Measurements from ENCODE around the gene TTC16. TPM values are rescaled to one million over a fixed set of nuclear protein-coding genes. Genes with fewer than 3 reads are reported as not detected.

The TTC16 gene
- total and polyA plus RNA-seq, 2 of the 8 experiments (the other 6 are each of a cell fraction or from before 2014, with no cell fraction given), result 0.03 TPM; not detected in 1

DNA sequence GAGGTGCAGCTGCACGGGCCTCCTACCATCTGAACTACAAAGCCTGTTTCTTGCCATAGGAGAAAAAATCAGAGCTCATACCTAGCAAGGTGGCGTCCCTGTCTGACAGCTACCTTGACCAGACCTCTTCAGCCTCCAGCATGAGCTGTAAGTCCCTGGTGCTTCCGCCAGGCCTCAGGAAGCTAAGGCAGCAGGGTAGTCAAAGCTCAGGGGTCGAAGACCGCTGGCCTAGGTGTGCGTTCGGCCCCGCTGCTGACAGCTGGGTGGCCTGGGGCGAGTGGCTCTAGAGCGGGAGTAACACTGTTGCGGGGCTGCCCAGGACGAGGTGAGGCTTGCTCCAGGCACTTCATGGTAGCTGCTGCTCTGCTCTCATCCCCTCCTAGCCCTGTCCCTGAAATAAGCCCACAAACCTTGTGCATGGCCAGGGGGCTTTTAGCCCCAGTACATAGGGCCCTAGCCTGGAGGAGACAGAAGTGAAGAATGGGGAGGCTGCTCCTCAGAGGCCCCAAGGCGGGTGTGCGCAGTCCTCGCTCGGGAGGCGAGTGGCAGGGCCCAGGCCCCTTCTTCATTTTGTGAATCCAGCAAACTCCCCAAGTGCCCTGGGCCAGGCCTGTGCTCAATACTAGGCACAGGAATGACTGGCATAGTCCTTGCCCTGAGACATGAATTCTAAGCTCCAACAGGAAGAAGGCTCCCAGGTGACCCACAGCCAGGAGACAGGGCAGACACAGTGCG lies 13.8 kb downstream of the TTC16 start:
- Histone ChIP-seq H4K8ac (ENCODE audit: extremely low read depth, insufficient read depth, low read length) (no peak overlapping the region; the same call in 1 of the 2 replicates), H3K27ac (ENCODE audit: low read depth, low read length) (no peak overlapping the region), H3K14ac (ENCODE audit: insufficient read length) (no peak overlapping the region), H3K56ac (replicated peaks; ENCODE audit: insufficient read length, low read depth, low read length) (no peak overlapping the region), H2BK5ac (ENCODE audit: low read depth, low read length) (no peak overlapping the region), H3K79me1 (ENCODE audit: low read depth, low read length) (no peaks in the 10 kb centered on the region), H3K18ac (ENCODE audit: extremely low read depth, low read length) (no peak overlapping the region), H3K79me2 (ENCODE audit: control insufficient read depth in 1 of 2, insufficient read depth in 2 of 2, low read length in 2 of 2) (no peaks in the 10 kb centered on the region), H3K9ac (replicated peaks in 1 of 4; ENCODE audit: extremely low read depth in 1 of 4, low read depth in 3 of 4, low read length in 3 of 4) (no peak overlapping the region), H3K27me3 (replicated peaks in 1 of 4; ENCODE audit: control insufficient read depth in 3 of 4, extremely low read depth in 1 of 4, insufficient read depth in 3 of 4, low read length in 3 of 4) (no peaks in the 10 kb centered on the region), H2AFZ (ENCODE audit: low read length) (no peak overlapping the region), H2AK5ac (ENCODE audit: low read depth, low read length) (no peak overlapping the region), H3K4me2 (ENCODE audit: insufficient read depth in 1 of 2, low read depth in 2 of 2, low read length in 2 of 2) (no peak overlapping the region), H3K23ac (ENCODE audit: insufficient read length) (no peak overlapping the region), H3K4me3 (ENCODE audit: extremely low read depth in 1 of 4, insufficient read depth in 2 of 4, low read depth in 3 of 4, low read length in 4 of 4) (no peak overlapping the region), H4K91ac (replicated peaks; ENCODE audit: insufficient read length, low read length) (no peak overlapping the region), H2BK120ac (replicated peaks; ENCODE audit: low read depth, low read length) (no peak overlapping the region), H4K5ac (ENCODE audit: insufficient read length, low read depth, low read length) (no peak overlapping the region), H3K23me2 (ENCODE audit: low read depth, low read length) (0 out of 2 replicates have a peak, but pooled peaks cover 2% of the 10 kb centered on the region), H3K9me3 (ENCODE audit: insufficient read depth in 2 of 2, low read depth in 1 of 2, low read length in 1 of 2) (no peaks in the 10 kb centered on the region), H2BK20ac (ENCODE audit: low read length) (no peak overlapping the region), H2BK12ac (ENCODE audit: low read depth, low read length) (no peak overlapping the region), H2BK15ac (ENCODE audit: low read length) (no peak overlapping the region), H3K36me3 (ENCODE audit: control insufficient read depth in 2 of 4, insufficient read depth in 4 of 4, low read length in 3 of 4) (no peaks in the 10 kb centered on the region), H3K4ac (replicated peaks; ENCODE audit: insufficient read length, low read depth, low read length) (no peak overlapping the region), H3K4me1 (replicated peaks in 1 of 4; ENCODE audit: control insufficient read depth in 3 of 4, insufficient read depth in 4 of 4, low read length in 3 of 4) (peaks cover 0 to 9% (median 7%) of the 10 kb centered on the region in 4 experiments; a peak in 6 of 7 replicates), H4K20me1 (replicated peaks in 1 of 2; ENCODE audit: control insufficient read depth in 1 of 2, insufficient read depth in 2 of 2, low read length in 2 of 2) (no peaks in the 10 kb centered on the region)
- FAIRE-seq (no peak), DNase-seq (ENCODE audit: low read depth in 1 of 2, low spot score in 2 of 2) (no peak)
- no peak for TF ChIP-seq POLR2AphosphoS5 (IDR thresholded peaks at IDR 0.05; ENCODE audit: low read depth, low read length)
- no peak for TF ChIP-seq POLR2A (IDR thresholded peaks at IDR 0.05; ENCODE audit: control extremely low read depth in 1 of 2, low read depth in 2 of 2, low read length in 2 of 2)
- no peak for TF ChIP-seq KDM4A (IDR thresholded peaks at IDR 0.05; ENCODE audit: low read depth, low read length, severe bottlenecking)
- no peak for TF ChIP-seq RXRA (IDR thresholded peaks at IDR 0.05; ENCODE audit: insufficient read depth, low read depth, low read length)
- no peak for TF ChIP-seq ZNF274 (IDR thresholded peaks at IDR 0.05; ENCODE audit: borderline replicate concordance, extremely low read depth, low read length)
- TF ChIP-seq KDM5A (IDR thresholded peaks at IDR 0.05; ENCODE audit: low read length), result no peak
- TF ChIP-seq CBX5 (IDR thresholded peaks at IDR 0.05; ENCODE audit: low read depth, low read length), result no peak
- no peak for TF ChIP-seq SP4 (IDR thresholded peaks at IDR 0.05; ENCODE audit: low read length)
- no peak for TF ChIP-seq NRF1 (IDR thresholded peaks at IDR 0.05; ENCODE audit: low read depth, low read length)
- no peak for TF ChIP-seq SP2 (IDR thresholded peaks at IDR 0.05; ENCODE audit: low read length)
- ChIA-PET POLR2A (ENCODE audit: partially characterized antibody) (interaction anchor here (1.0 to 1.6 kb wide), 3 partner anchors 18 to 169 kb away, joined by 3 to 4 read pairs (median 3); partner anchors contain the start of gene SH2D3C), CTCF (ENCODE audit: partially characterized antibody) (interaction anchor here (0.9 to 5.0 kb wide), 13 partner anchors 10 to 226 kb away, joined by 3 to 18 read pairs (median 3); no protein-coding TSS in a partner anchor)
- 92% methylated on average over 18 of the region's 18 CpGs; no CpG with 5 or more reads in 1 of the 2 experiments for WGBS, 2 experiments (ENCODE audit: extremely low coverage in 1 of 2, insufficient coverage in 1 of 2, insufficient read length in 1 of 2, insufficient replicate concordance in 2 of 2, low coverage in 1 of 2, low lambda C conversion rate in 2 of 2, missing lambda C conversion rate in 1 of 2)
